Cardiac muscle cell (in vitro differentiated cells and primary cell): ENCODE measurements around the gene SETD1A. TPM values are rescaled to one million over a fixed set of nuclear protein-coding genes. Genes with fewer than 3 reads are reported as not detected.
"Not testable (repeated sequence)": the region's sequence is repeated elsewhere in the genome, so short reads cannot be mapped to it uniquely, and the experiment has no call there.

Experiments
- DNase-seq, 2 donors: peaks; one replicate each; pipeline versions ENCODE4 v3.0.0 to v3.0.0-alpha.2; 2010 to 2017; ENCODE audit warnings: low read depth in 1 of 2, low spot score in 1 of 2
- H3K27ac ChIP-seq: fragments of 200-600 bp; sonication (generic); 2 replicates; pipeline ENCODE4 v1.5.1; 2016
- H3K27me3 ChIP-seq: fragments of 200-600 bp; sonication (generic); 2 replicates; pipeline ENCODE4 v1.6.0; 2016; ENCODE audit warnings: control low read depth
- H3K36me3 ChIP-seq: fragments of 200-600 bp; sonication (generic); 2 replicates; pipeline ENCODE4 v1.5.1; 2016; ENCODE audit warnings: control low read depth
- H3K4me1 ChIP-seq: fragments of 200-600 bp; sonication (generic); 2 replicates; pipeline ENCODE4 v1.8.1; 2017; ENCODE audit warnings: low read depth, mild to moderate bottlenecking, mixed run types
- H3K4me3 ChIP-seq: fragments of 200-600 bp; sonication (generic); 2 replicates; pipeline ENCODE4 v1.5.1; 2016; ENCODE audit warnings: mild to moderate bottlenecking
- H3K9me3 ChIP-seq: fragments of 200-600 bp; sonication (generic); 2 replicates; pipeline ENCODE4 v1.5.1; 2017; ENCODE audit warnings: low read depth, mild to moderate bottlenecking, control low read depth
- CTCF ChIP-seq: IDR thresholded peaks from 2 replicates; pipeline ENCODE4 v1.5.1; 2012; ENCODE audit warnings: low read depth, mild to moderate bottlenecking, low read length
- polyA plus RNA-seq: library from polyadenylated mRNA; unstranded; fragments of >200 nt; fragmentation: Nextera tagmentation; extraction: Ambion mirVana; gene quantifications from 2 replicates; pipeline ENCODE4 v1.2.1, GENCODE V29; 2016
- total RNA-seq: library from RNA; depleted of rRNA; stranded (reverse); fragments of >200 nt; gene quantifications from 2 replicates; pipeline ENCODE4 v1.2.3, GENCODE V29; 2016

The SETD1A gene
- total and polyA plus RNA-seq, 2 experiments from 2014 or later: 1.9 to 10.4 TPM

GRCh38 chr16:31016018-31016417, 58.5 kb downstream of the SETD1A start:
- no peaks in the 10 kb centered on the region for H3K9me3 ChIP-seq
- H3K27me3 ChIP-seq: peaks cover 11% of the 10 kb centered on the region
- TF ChIP-seq CTCF: no peak
- no peak for DNase-seq
- no peak overlapping the region for H3K4me3 ChIP-seq
- H3K27ac ChIP-seq: no peak overlapping the region
- no peaks in the 10 kb centered on the region for H3K36me3 ChIP-seq
- no peaks in the 10 kb centered on the region for H3K4me1 ChIP-seq

GRCh38 chr16:31017756-31018155, 60.2 kb downstream of the SETD1A start:
- H3K9me3 ChIP-seq, H3K36me3 ChIP-seq, H3K27me3 ChIP-seq, H3K4me1 ChIP-seq, H3K27ac ChIP-seq, H3K4me3 ChIP-seq, DNase-seq: not testable (repeated sequence)

GRCh38 chr16:31020536-31020935, 63.0 kb downstream of the SETD1A start:
- H3K36me3 ChIP-seq: no peaks in the 10 kb centered on the region
- H3K9me3 ChIP-seq: no peaks in the 10 kb centered on the region
- no peak overlapping the region for H3K27ac ChIP-seq
- no peak overlapping the region for H3K4me3 ChIP-seq
- H3K27me3 ChIP-seq: no peaks in the 10 kb centered on the region
- no peak for DNase-seq
- TF ChIP-seq CTCF: no peak
- H3K4me1 ChIP-seq: no peaks in the 10 kb centered on the region

GRCh38 chr16:31022544-31023251, 65.1 kb downstream of the SETD1A start:
- H3K27me3 ChIP-seq: no peaks in the 10 kb centered on the region
- no peak overlapping the region for H3K4me3 ChIP-seq
- no peaks in the 10 kb centered on the region for H3K9me3 ChIP-seq
- no peaks in the 10 kb centered on the region for H3K36me3 ChIP-seq
- DNase-seq: no peak
- no peak for TF ChIP-seq CTCF
- no peaks in the 10 kb centered on the region for H3K4me1 ChIP-seq
- H3K27ac ChIP-seq: no peak overlapping the region

- TF ChIP-seq CTCF: no peak
- H3K27me3 ChIP-seq: no peaks in the 10 kb centered on the region
- no peak overlapping the region for H3K27ac ChIP-seq
- no peaks in the 10 kb centered on the region for H3K36me3 ChIP-seq
- no peak for DNase-seq
- H3K4me3 ChIP-seq: no peak overlapping the region
- H3K9me3 ChIP-seq: no peaks in the 10 kb centered on the region
- H3K4me1 ChIP-seq: no peaks in the 10 kb centered on the region
Observed at GRCh38 chr16:31023252-31023602, 65.7 kb downstream of the SETD1A start.

GRCh38 chr16:31023627-31024226, 66.2 kb downstream of the SETD1A start:
- Histone ChIP-seq H3K27me3 (no peaks in the 10 kb centered on the region), H3K4me3 (no peak overlapping the region), H3K4me1 (no peaks in the 10 kb centered on the region), H3K9me3 (no peaks in the 10 kb centered on the region), H3K27ac (no peak overlapping the region), H3K36me3 (no peaks in the 10 kb centered on the region)
- TF ChIP-seq CTCF: no peak
- DNase-seq: no peak
